Panc1 (cell line): ENCODE data around the gene NPR2. TPM values are rescaled to one million over a fixed set of nuclear protein-coding genes. Genes with fewer than 3 reads are reported as not detected.

Experiments
- ATAC-seq: fragments of 200-7000 bp; cut with Tn5 transposase; 2 replicates; pipeline ENCODE4 v1.9.1; 2020; ENCODE audit warnings: mild to moderate bottlenecking, moderate library complexity
- BruUV-seq: library from RNA; stranded (reverse); fragments of 400-500 nt; replicated peaks from 2 replicates; lab custom pipeline; 2021; lab: Mats Ljungman, UMichigan
- CTCF ChIA-PET: fragments of 300-600 bp; sonication (Branson Sonifier 250); formaldehyde crosslinking; loops from one replicate; lab custom pipeline; 2022; ENCODE audit warnings: antibody characterized with exemption; lab: Charles Lee
- POLR2A ChIA-PET: fragments of 300-600 bp; sonication (Branson Sonifier 250); formaldehyde crosslinking; loops from one replicate; lab custom pipeline; 2022; ENCODE audit warnings: antibody characterized with exemption; lab: Charles Lee
- DNase-seq: peaks from one replicate; pipeline ENCODE4 v3.0.0-alpha.2; 2010; ENCODE audit warnings: low read depth, low spot score
- H3K27ac ChIP-seq: 2 replicates; pipeline ENCODE4 v1.5.1; 2011; ENCODE audit warnings: mild to moderate bottlenecking, low read length, inconsistent platforms
- H3K27me3 ChIP-seq: fragments of 200-500 bp; sonication (Bioruptor generic); 2 replicates; pipeline ENCODE4 v1.6.0; 2014; ENCODE audit warnings: low read length, inconsistent platforms; ENCODE audit not compliant: control insufficient read depth, insufficient read depth
- H3K36me3 ChIP-seq: fragments of 200-500 bp; sonication (Bioruptor generic); 2 replicates; pipeline ENCODE4 v1.5.1; 2014; ENCODE audit warnings: inconsistent platforms, mild to moderate bottlenecking, low read length, moderate library complexity; ENCODE audit not compliant: control insufficient read depth, insufficient read depth
- H3K4me1 ChIP-seq: 2 replicates; pipeline ENCODE4 v1.5.1; 2011; ENCODE audit warnings: inconsistent platforms, mild to moderate bottlenecking, low read length, moderate library complexity; ENCODE audit not compliant: control insufficient read depth, insufficient read depth
- H3K4me3 ChIP-seq, 2 experiments: 2 replicates each; pipeline ENCODE4 v1.5.1; 2011 to 2012; ENCODE audit warnings: low read depth in 2 of 2, low read length in 2 of 2, mild to moderate bottlenecking in 2 of 2, inconsistent platforms in 1 of 2, moderate library complexity in 1 of 2
- H3K9me3 ChIP-seq: fragments of 200-500 bp; sonication (Bioruptor generic); 2 replicates; pipeline ENCODE4 v1.5.1; 2014; ENCODE audit warnings: low read depth, mild to moderate bottlenecking, inconsistent platforms, low read length, moderate library complexity; ENCODE audit not compliant: control insufficient read depth, insufficient read depth
- POLR2AphosphoS5 ChIP-seq: IDR thresholded peaks from 2 replicates; pipeline ENCODE4 v1.6.1; 2012; ENCODE audit warnings: mild to moderate bottlenecking, low read depth, low read length, moderate library complexity
- SIN3A ChIP-seq: IDR thresholded peaks from 2 replicates; pipeline ENCODE4 v1.6.1; 2012; ENCODE audit warnings: low read depth, mild to moderate bottlenecking, low read length, moderate library complexity, borderline replicate concordance; ENCODE audit not compliant: insufficient read depth
- TCF7L2 ChIP-seq: IDR thresholded peaks from 2 replicates; pipeline ENCODE4 v1.6.1; 2011; ENCODE audit warnings: mild to moderate bottlenecking, low read depth, low read length, inconsistent platforms
- in situ Hi-C: cut with HindIII; loops from 2 replicates; pipeline ENCODE4 v1.10.0; 2016; ENCODE audit warnings: low sequenced_read_pairs, low pct_unique_long_range_greater_than_20kb
- intact Hi-C: fragments of 100-400 bp; cut with micrococcal nuclease; formaldehyde crosslinking; loops from one replicate; pipeline ENCODE4 v1.10.0; 2022; ENCODE audit not compliant: unreplicated experiment
- total RNA-seq: library from RNA; stranded (reverse); gene quantifications from one replicate; pipeline ENCODE4 v1.2.1, GENCODE V29; 2021; ENCODE audit not compliant: unreplicated experiment
- TF ChIP-seq, protein P1 (sequence below): fragments of 450-650 bp; IDR thresholded peaks from 2 replicates; pipeline ENCODE4 v1.5.1; 2017; ENCODE audit warnings: mild to moderate bottlenecking
- TF ChIP-seq, protein P2 (sequence below), 2 experiments: IDR thresholded peaks; 2 replicates each; pipeline ENCODE4 v1.6.1; 2011 to 2012; ENCODE audit warnings: low read depth in 2 of 2, control low read depth in 1 of 2, low read length in 1 of 2, mild to moderate bottlenecking in 1 of 2, moderate library complexity in 1 of 2; ENCODE audit not compliant: insufficient read depth in 1 of 2

Gene NPR2
- total RNA-seq, 1 experiment from 2014 or later: 12.2 TPM

DNA sequence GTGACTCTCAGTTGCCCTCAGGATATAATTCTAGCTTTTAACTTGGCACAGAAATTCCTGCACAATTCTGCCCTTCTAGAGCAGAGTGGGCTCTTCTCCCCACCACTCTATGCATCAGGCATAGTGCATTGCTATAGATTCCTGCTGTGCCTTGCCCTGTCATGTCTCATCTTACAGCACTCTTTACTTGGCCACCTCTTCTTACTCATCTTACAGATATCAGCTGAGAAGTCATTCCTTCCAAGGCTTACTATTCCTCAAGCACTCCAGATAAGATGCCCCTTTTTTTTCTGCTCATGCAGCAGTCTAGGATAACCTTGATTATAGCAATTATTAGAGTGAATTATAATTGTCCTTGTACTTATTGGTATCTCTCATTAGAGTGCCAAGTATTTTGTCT, 31.5 kb downstream of the NPR2 start:
- in situ Hi-C loops: no loop called here
- H3K4me3 ChIP-seq: no peak overlapping the region
- BruUV-seq: no TSS peak
- ChIA-PET POLR2A (no interaction called here), CTCF (interaction anchor here (0.6 kb wide), 2 partner anchors 11 to 640 kb away, joined by 3 to 6 read pairs; no protein-coding TSS in a partner anchor)
- TF ChIP-seq SIN3A (no peak), POLR2AphosphoS5 (no peak), TCF7L2 (no peak)
- TF ChIP-seq, protein P1, sequence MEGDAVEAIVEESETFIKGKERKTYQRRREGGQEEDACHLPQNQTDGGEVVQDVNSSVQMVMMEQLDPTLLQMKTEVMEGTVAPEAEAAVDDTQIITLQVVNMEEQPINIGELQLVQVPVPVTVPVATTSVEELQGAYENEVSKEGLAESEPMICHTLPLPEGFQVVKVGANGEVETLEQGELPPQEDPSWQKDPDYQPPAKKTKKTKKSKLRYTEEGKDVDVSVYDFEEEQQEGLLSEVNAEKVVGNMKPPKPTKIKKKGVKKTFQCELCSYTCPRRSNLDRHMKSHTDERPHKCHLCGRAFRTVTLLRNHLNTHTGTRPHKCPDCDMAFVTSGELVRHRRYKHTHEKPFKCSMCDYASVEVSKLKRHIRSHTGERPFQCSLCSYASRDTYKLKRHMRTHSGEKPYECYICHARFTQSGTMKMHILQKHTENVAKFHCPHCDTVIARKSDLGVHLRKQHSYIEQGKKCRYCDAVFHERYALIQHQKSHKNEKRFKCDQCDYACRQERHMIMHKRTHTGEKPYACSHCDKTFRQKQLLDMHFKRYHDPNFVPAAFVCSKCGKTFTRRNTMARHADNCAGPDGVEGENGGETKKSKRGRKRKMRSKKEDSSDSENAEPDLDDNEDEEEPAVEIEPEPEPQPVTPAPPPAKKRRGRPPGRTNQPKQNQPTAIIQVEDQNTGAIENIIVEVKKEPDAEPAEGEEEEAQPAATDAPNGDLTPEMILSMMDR: no peak
- TF ChIP-seq, protein P2, sequence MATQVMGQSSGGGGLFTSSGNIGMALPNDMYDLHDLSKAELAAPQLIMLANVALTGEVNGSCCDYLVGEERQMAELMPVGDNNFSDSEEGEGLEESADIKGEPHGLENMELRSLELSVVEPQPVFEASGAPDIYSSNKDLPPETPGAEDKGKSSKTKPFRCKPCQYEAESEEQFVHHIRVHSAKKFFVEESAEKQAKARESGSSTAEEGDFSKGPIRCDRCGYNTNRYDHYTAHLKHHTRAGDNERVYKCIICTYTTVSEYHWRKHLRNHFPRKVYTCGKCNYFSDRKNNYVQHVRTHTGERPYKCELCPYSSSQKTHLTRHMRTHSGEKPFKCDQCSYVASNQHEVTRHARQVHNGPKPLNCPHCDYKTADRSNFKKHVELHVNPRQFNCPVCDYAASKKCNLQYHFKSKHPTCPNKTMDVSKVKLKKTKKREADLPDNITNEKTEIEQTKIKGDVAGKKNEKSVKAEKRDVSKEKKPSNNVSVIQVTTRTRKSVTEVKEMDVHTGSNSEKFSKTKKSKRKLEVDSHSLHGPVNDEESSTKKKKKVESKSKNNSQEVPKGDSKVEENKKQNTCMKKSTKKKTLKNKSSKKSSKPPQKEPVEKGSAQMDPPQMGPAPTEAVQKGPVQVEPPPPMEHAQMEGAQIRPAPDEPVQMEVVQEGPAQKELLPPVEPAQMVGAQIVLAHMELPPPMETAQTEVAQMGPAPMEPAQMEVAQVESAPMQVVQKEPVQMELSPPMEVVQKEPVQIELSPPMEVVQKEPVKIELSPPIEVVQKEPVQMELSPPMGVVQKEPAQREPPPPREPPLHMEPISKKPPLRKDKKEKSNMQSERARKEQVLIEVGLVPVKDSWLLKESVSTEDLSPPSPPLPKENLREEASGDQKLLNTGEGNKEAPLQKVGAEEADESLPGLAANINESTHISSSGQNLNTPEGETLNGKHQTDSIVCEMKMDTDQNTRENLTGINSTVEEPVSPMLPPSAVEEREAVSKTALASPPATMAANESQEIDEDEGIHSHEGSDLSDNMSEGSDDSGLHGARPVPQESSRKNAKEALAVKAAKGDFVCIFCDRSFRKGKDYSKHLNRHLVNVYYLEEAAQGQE (IDR thresholded peaks at IDR 0.05; ENCODE audit: insufficient read depth in 1 of 2, low read depth in 2 of 2, low read length in 1 of 2): no peak
- ATAC-seq (no peak), DNase-seq (no peak)
- H3K9me3 ChIP-seq: no peaks in the 10 kb centered on the region
- no peaks in the 10 kb centered on the region for H3K36me3 ChIP-seq
- no peak overlapping the region for H3K27ac ChIP-seq
- no peaks in the 10 kb centered on the region for H3K4me1 ChIP-seq
- intact Hi-C loops: no loop called here
- no peaks in the 10 kb centered on the region for H3K27me3 ChIP-seq

DNA sequence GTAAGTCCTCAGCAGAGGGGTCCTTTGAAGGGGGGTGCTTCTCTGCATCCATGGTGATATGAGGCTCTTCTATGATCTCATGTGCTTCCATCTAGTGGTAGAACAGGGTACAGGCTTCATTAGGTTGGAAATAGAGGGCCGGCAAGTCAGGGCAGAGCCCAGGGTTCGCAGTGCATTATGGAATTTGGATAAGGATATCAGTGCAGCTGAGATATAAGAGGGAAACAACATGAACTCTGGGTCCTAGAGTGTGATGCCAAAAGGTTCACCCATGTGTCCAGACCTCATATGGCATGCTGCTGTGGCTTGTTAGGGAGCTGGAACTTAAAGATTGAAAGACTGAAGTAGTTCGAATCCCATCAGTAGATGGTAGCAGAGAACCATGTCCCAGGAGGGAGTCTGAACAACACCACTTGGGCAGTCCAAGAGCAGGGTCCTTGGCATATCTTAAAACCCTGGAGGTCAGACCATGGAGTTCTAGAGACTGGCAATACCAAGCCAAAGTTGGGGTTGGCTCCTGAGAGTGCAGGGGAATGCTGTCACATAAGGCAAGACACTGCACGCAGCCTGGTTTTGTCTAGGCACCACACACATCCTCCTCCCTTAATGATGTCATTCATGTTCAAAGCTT, 34.8 kb downstream of the NPR2 start:
- intact Hi-C loops: loop anchor here (1.0 kb wide), 1 partner anchor 56 kb away; no protein-coding TSS in a partner anchor
- H3K27ac ChIP-seq: no peak overlapping the region

More for the DNA sequence above, 34.8 kb downstream of the NPR2 start:
- BruUV-seq: no TSS peak
- Histone ChIP-seq H3K4me3 (no peak overlapping the region), H3K4me1 (peaks cover 4% of the 10 kb centered on the region; the same call in 1 of the 2 replicates), H3K36me3 (no peaks in the 10 kb centered on the region), H3K9me3 (no peaks in the 10 kb centered on the region), H3K27me3 (no peaks in the 10 kb centered on the region)
- ATAC-seq (peak; percentile 62), DNase-seq (peak; percentile 57)
- POLR2A ChIA-PET: no interaction called here
- in situ Hi-C loops: no loop called here
- TF ChIP-seq TCF7L2 (no peak), POLR2AphosphoS5 (no peak), SIN3A (no peak)
- TF ChIP-seq, protein P2 (IDR thresholded peaks at IDR 0.05; ENCODE audit: insufficient read depth in 1 of 2, low read depth in 2 of 2, low read length in 1 of 2): no peak
- TF ChIP-seq, protein P1: peak; percentile 91
- CTCF ChIA-PET: interaction anchor here (0.6 to 2.0 kb wide), 6 partner anchors 17 to 56 kb away, joined by 3 to 22 read pairs (median 4); no protein-coding TSS in a partner anchor
